Upper lobe of left lung (tissue), 6 donors: Measurements from ENCODE around the gene KLHL26. TPM values are rescaled to one million over a fixed set of nuclear protein-coding genes. Genes with fewer than 3 reads are reported as not detected.

Experiments used
- ATAC-seq, 2 donors: fragments of 200-7000 bp; cut with Tn5 transposase; one replicate each; pipeline ENCODE4 v1.9.1; 2022; ENCODE audit warnings: mild to moderate bottlenecking in 2 of 2, moderate library complexity in 2 of 2; ENCODE audit not compliant: low FRiP score in 2 of 2
- DNase-seq, 2 donors: peaks; one replicate each; pipeline ENCODE4 v3.0.0-alpha.2; 2019 to 2020
- H3K27ac ChIP-seq, 4 donors: fragments of 200-600 bp; sonication (generic); one replicate each; pipeline ENCODE4 v1.5.1; 2016 to 2019
- H3K27me3 ChIP-seq, 4 donors: fragments of 200-600 bp; sonication (generic); one replicate each; pipeline ENCODE4 v1.5.1; 2017 to 2019
- H3K36me3 ChIP-seq, 4 donors: fragments of 200-600 bp; sonication (generic); one replicate each; pipeline ENCODE4 v1.5.1; 2016 to 2019
- H3K4me1 ChIP-seq, 4 donors: fragments of 200-600 bp; sonication (generic); one replicate each; pipeline ENCODE4 v1.5.1; 2018 to 2019
- H3K4me3 ChIP-seq, 4 donors: fragments of 200-600 bp; sonication (generic); one replicate each; pipeline ENCODE4 v1.5.1; 2017 to 2019; ENCODE audit warnings: mild to moderate bottlenecking in 2 of 4, moderate library complexity in 1 of 4
- H3K9me3 ChIP-seq, 4 donors: fragments of 200-600 bp; sonication (generic); one replicate each; pipeline ENCODE4 v1.5.1; 2018 to 2019
- CTCF ChIP-seq, 6 experiments: fragments of 450-650 bp in 4 of 6; fragments of 200-600 bp in 2 of 6; sonication (generic) in 2 of 6; IDR thresholded peaks; one replicate each; pipeline ENCODE4 v1.5.1; 2016 to 2019; ENCODE audit warnings: antibody characterized with exemption in 6 of 6
- EP300 ChIP-seq, 4 donors: sonication (generic); formaldehyde crosslinking; IDR thresholded peaks; one replicate each; pipeline ENCODE4 v1.5.1; 2017; ENCODE audit warnings: antibody characterized with exemption in 4 of 4, control low read depth in 2 of 4
- POLR2A ChIP-seq, 4 donors: fragments of 450-650 bp; IDR thresholded peaks; one replicate each; pipeline ENCODE4 v1.5.1; 2016 to 2017; ENCODE audit warnings: antibody characterized with exemption in 4 of 4, mild to moderate bottlenecking in 2 of 4
- POLR2AphosphoS5 ChIP-seq, 2 donors: sonication (generic); formaldehyde crosslinking; IDR thresholded peaks; one replicate each; pipeline ENCODE4 v1.5.1; 2017; ENCODE audit warnings: antibody characterized with exemption in 2 of 2
- WGBS, 2 donors: methylation state at CpG; one replicate each; pipeline ENCODE4 v1.1.5; 2017 to 2018; 5-methylcytosine and 5-hydroxymethylcytosine counted together
- total RNA-seq, 6 donors: library from RNA; depleted of rRNA in 4 of 6; stranded (reverse); fragments of >200 nt in 4 of 6; gene quantifications; one replicate each; pipeline versions ENCODE4 v1.1.0 to v1.2.1, GENCODE V29; 2016 to 2021
- donor health status: DM: no; HTN: no; CAD: no; lungs with moderate emphysema.
- donor health status: DM: no; HTN: yes; CAD: no; lungs with severe emphysema.

KLHL26 gene
- total RNA-seq, 6 donors from 2014 or later, result 8.1 to 16.1 (median 12.1) TPM

- ATAC-seq, result no peak
- WGBS, 2 donors, result 87 to 94% methylated on average over 7 of the region's 7 CpGs
These were observed 68.1 kb downstream of the KLHL26 start for GRCh38 chr19:18704971-18705370.

GRCh38 chr19:18708452-18709231, 71.8 kb downstream of the KLHL26 start:
- Histone ChIP-seq H3K4me3 (no peak overlapping the region), H3K27me3 (no peaks in the 10 kb centered on the region), H3K4me1 (peaks cover 14 to 29% (median 27%) of the 10 kb centered on the region in 4 donors), H3K27ac (no peak overlapping the region), H3K36me3 (no peaks in the 10 kb centered on the region), H3K9me3 (no peaks in the 10 kb centered on the region)
- peak in 1 of 2 donors; percentile 26 for ATAC-seq
- peak in 1 of 2 donors; percentile 55 for DNase-seq
- TF ChIP-seq POLR2A (IDR thresholded peaks at IDR 0.05) (no peak), EP300 (IDR thresholded peaks at IDR 0.05) (no peak), CTCF (IDR thresholded peaks at IDR 0.05) (no peak)
- WGBS, 2 donors, result 80 to 90% methylated on average over 14 to 24 of the region's 25 CpGs

More at GRCh38 chr19:18704971-18705370, 68.1 kb downstream of the KLHL26 start:
- Histone ChIP-seq H3K9me3 (no peaks in the 10 kb centered on the region), H3K27ac (no peak overlapping the region), H3K27me3 (no peaks in the 10 kb centered on the region), H3K4me3 (no peak overlapping the region), H3K4me1 (peaks cover 19 to 32% (median 24%) of the 10 kb centered on the region in 4 donors), H3K36me3 (no peaks in the 10 kb centered on the region)
- no peak for TF ChIP-seq POLR2A (IDR thresholded peaks at IDR 0.05)
- TF ChIP-seq CTCF (IDR thresholded peaks at IDR 0.05), result no peak
- no peak for TF ChIP-seq POLR2AphosphoS5 (IDR thresholded peaks at IDR 0.05)
- no peak for TF ChIP-seq EP300 (IDR thresholded peaks at IDR 0.05)
- DNase-seq, result no peak

- no peak for TF ChIP-seq EP300 (IDR thresholded peaks at IDR 0.05)
- TF ChIP-seq POLR2A (IDR thresholded peaks at IDR 0.05), result no peak
- no peak for TF ChIP-seq POLR2AphosphoS5 (IDR thresholded peaks at IDR 0.05)
- no peak for TF ChIP-seq CTCF (IDR thresholded peaks at IDR 0.05)
- Histone ChIP-seq H3K4me1 (peaks cover 14 to 29% (median 27%) of the 10 kb centered on the region in 4 donors), H3K27ac (peak overlapping the region in 1 of 4 donors; percentile 5), H3K36me3 (no peaks in the 10 kb centered on the region), H3K27me3 (no peaks in the 10 kb centered on the region), H3K4me3 (no peak overlapping the region), H3K9me3 (no peaks in the 10 kb centered on the region)
- WGBS, 2 donors, result 88 to 94% methylated on average over 6 to 8 of the region's 10 CpGs
- ATAC-seq, result peak in 1 of 2 donors; percentile 5
- no peak for DNase-seq
These were observed 72.7 kb downstream of the KLHL26 start for GRCh38 chr19:18709546-18709945.

- Histone ChIP-seq H3K27ac (peak overlapping the region in 1 of 4 donors; percentile 5), H3K4me1 (peaks cover 14 to 29% (median 27%) of the 10 kb centered on the region in 4 donors), H3K36me3 (no peaks in the 10 kb centered on the region), H3K27me3 (no peaks in the 10 kb centered on the region), H3K4me3 (peak overlapping the region in 1 of 4 donors; percentile 28), H3K9me3 (no peaks in the 10 kb centered on the region)
- ATAC-seq (no peak), DNase-seq (peak in 1 of 2 donors; percentile 60)
- 59 to 72% methylated on average over 7 to 10 of the region's 11 CpGs for WGBS, 2 donors
- peak in 2 of 4 donors; percentile 25 to 46 for TF ChIP-seq EP300 (IDR thresholded peaks at IDR 0.05)
- no peak for TF ChIP-seq POLR2AphosphoS5 (IDR thresholded peaks at IDR 0.05)
These were observed 73.4 kb downstream of the KLHL26 start for GRCh38 chr19:18710186-18710585.

- Histone ChIP-seq H3K4me1 (peaks cover 14 to 29% (median 27%) of the 10 kb centered on the region in 4 donors), H3K36me3 (no peaks in the 10 kb centered on the region), H3K27me3 (no peaks in the 10 kb centered on the region), H3K27ac (peak overlapping the region in 3 of 4 donors; percentile 12 to 27 (median 20)), H3K4me3 (peak overlapping the region in 1 of 4 donors; percentile 28), H3K9me3 (no peaks in the 10 kb centered on the region)
- TF ChIP-seq POLR2A (IDR thresholded peaks at IDR 0.05), result no peak
- TF ChIP-seq EP300 (IDR thresholded peaks at IDR 0.05), result peak in 3 of 4 donors; percentile 32 to 71 (median 50)
- TF ChIP-seq CTCF (IDR thresholded peaks at IDR 0.05), result no peak
- TF ChIP-seq POLR2AphosphoS5 (IDR thresholded peaks at IDR 0.05), result peak in 1 of 2 donors; percentile 41
- WGBS, 2 donors, result 53 to 64% methylated on average over 18 to 24 of the region's 28 CpGs
- peak; percentile 37 to 87 for DNase-seq
- peak; percentile 45 to 86 for ATAC-seq
These were observed 74.3 kb downstream of the KLHL26 start for GRCh38 chr19:18710996-18711751.
